IPS-NIHi7 (cell line): ENCODE data around the gene MANEAL.

Source experiments
- DNase-seq: peaks from one replicate; pipeline ENCODE4 v3.0.0; 2012; ENCODE audit warnings: mixed read lengths; ENCODE audit errors: extremely low spot score

The MANEAL gene

GRCh38 chr1:37824001-37824400 lies 30.4 kb downstream of the MANEAL start:
- no peak for DNase-seq

GRCh38 chr1:37825506-37825905 lies 31.9 kb downstream of the MANEAL start:
- DNase-seq: no peak

GRCh38 chr1:37828410-37829074 lies 34.9 kb downstream of the MANEAL start:
- DNase-seq: no peak

- DNase-seq: no peak
Observed at GRCh38 chr1:37831109-37831508, 37.5 kb downstream of the MANEAL start.

GRCh38 chr1:37831809-37832208 lies 38.2 kb downstream of the MANEAL start:
- no peak for DNase-seq

GRCh38 chr1:37836788-37837187 lies 43.1 kb downstream of the MANEAL start:
- DNase-seq: no peak

- no peak for DNase-seq
Observed at GRCh38 chr1:37839676-37840075, 46.0 kb downstream of the MANEAL start.

- no peak for DNase-seq
Observed at GRCh38 chr1:37840711-37841110, 47.1 kb downstream of the MANEAL start.

- no peak for DNase-seq
Observed at GRCh38 chr1:37841652-37842051, 48.0 kb downstream of the MANEAL start.

GRCh38 chr1:37844536-37844935 lies 50.9 kb downstream of the MANEAL start:
- no peak for DNase-seq

- no peak for DNase-seq
Observed at GRCh38 chr1:37845049-37845646, 51.5 kb downstream of the MANEAL start.

- no peak for DNase-seq
Observed at GRCh38 chr1:37845786-37846185, 52.1 kb downstream of the MANEAL start.

GRCh38 chr1:37846647-37847339 lies 53.1 kb downstream of the MANEAL start:
- DNase-seq: no peak

GRCh38 chr1:37849480-37849879 lies 55.8 kb downstream of the MANEAL start:
- DNase-seq: no peak

GRCh38 chr1:37850352-37850955 lies 56.8 kb downstream of the MANEAL start:
- no peak for DNase-seq
